H1 (cell line): Measurements from ENCODE around the gene RELL1. TPM values are rescaled to one million over a fixed set of nuclear protein-coding genes. Genes with fewer than 3 reads are reported as not detected.

Source experiments
- CTCF ChIA-PET: fragments of 300-600 bp; sonication (Branson Sonifier 250); formaldehyde crosslinking; loops from one replicate; lab custom pipeline; 2021; ENCODE audit not compliant: partially characterized antibody; lab: Charles Lee
- POLR2A ChIA-PET: fragments of 300-600 bp; sonication (Branson Sonifier 250); formaldehyde crosslinking; loops from one replicate; lab custom pipeline; 2021; ENCODE audit warnings: inconsistent platforms; ENCODE audit not compliant: partially characterized antibody; lab: Charles Lee
- DNase-seq, 2 experiments: peaks; one replicate each; pipeline versions ENCODE4 v3.0.0 to v3.0.0-alpha.2; 2010 to 2022; ENCODE audit warnings: low spot score in 2 of 2, low read depth in 1 of 2, mixed read lengths in 1 of 2
- FAIRE-seq: peaks from 2 replicates; lab custom pipeline; 2011; peaks lifted over from hg19 to GRCh38; lab: Jason Lieb, UNC
- H2AFZ ChIP-seq: 2 replicates; pipeline ENCODE4 v1.8.1; 2012; ENCODE audit warnings: low read length, inconsistent platforms
- H2AK5ac ChIP-seq: 2 replicates; pipeline ENCODE4 v1.6.1; 2013; ENCODE audit warnings: low read depth, low read length
- H2BK120ac ChIP-seq: replicated peaks from 2 replicates; pipeline ENCODE3; 2013; ENCODE audit warnings: low read depth, low read length, inconsistent platforms
- H2BK12ac ChIP-seq: 2 replicates; pipeline ENCODE4 v1.6.1; 2013; ENCODE audit warnings: low read depth, low read length
- H2BK15ac ChIP-seq: 2 replicates; pipeline ENCODE4 v1.6.1; 2013; ENCODE audit warnings: low read length
- H2BK20ac ChIP-seq: 2 replicates; pipeline ENCODE4 v1.6.1; 2013; ENCODE audit warnings: low read length
- H2BK5ac ChIP-seq: 2 replicates; pipeline ENCODE4 v1.6.1; 2013; ENCODE audit warnings: low read depth, low read length
- H3K14ac ChIP-seq: 2 replicates; pipeline ENCODE4 v1.6.1; 2013; ENCODE audit warnings: inconsistent platforms; ENCODE audit not compliant: insufficient read length
- H3K18ac ChIP-seq: 2 replicates; pipeline ENCODE4 v1.6.1; 2013; ENCODE audit warnings: low read length; ENCODE audit errors: extremely low read depth
- H3K23ac ChIP-seq: 2 replicates; pipeline ENCODE4 v1.6.1; 2013; ENCODE audit warnings: inconsistent platforms; ENCODE audit not compliant: insufficient read length
- H3K23me2 ChIP-seq: 2 replicates; pipeline ENCODE4 v1.6.1; 2013; ENCODE audit warnings: low read depth, low read length
- H3K27ac ChIP-seq: 2 replicates; pipeline ENCODE4 v1.6.1; 2011; ENCODE audit warnings: low read depth, low read length, inconsistent platforms
- H3K27me3 ChIP-seq, 4 experiments: replicated peaks in 1 of 4; 1 replicate in 1 of 4; 2 replicates in 3 of 4; pipeline versions ENCODE4 v1.6.1 to v1.8.1; 2011 to 2013; ENCODE audit warnings: low read length in 3 of 4, mild to moderate bottlenecking in 3 of 4, inconsistent platforms in 2 of 4, mixed read lengths in 2 of 4, moderate library complexity in 1 of 4; ENCODE audit not compliant: control insufficient read depth in 3 of 4, insufficient read depth in 3 of 4; ENCODE audit errors: extremely low read depth in 1 of 4
- H3K36me3 ChIP-seq, 4 experiments: 2 replicates each; pipeline versions ENCODE4 v1.6.1 to v1.8.1; 2011 to 2013; ENCODE audit warnings: mild to moderate bottlenecking in 4 of 4, low read length in 3 of 4, moderate library complexity in 2 of 4, control low read depth in 1 of 4, inconsistent platforms in 1 of 4; ENCODE audit not compliant: insufficient read depth in 4 of 4, control insufficient read depth in 2 of 4
- H3K4ac ChIP-seq: replicated peaks from 2 replicates; pipeline ENCODE3; 2013; ENCODE audit warnings: low read length, low read depth, mixed read lengths, inconsistent platforms; ENCODE audit not compliant: insufficient read length
- H3K4me1 ChIP-seq, 4 experiments: replicated peaks in 1 of 4; 1 replicate in 1 of 4; 2 replicates in 3 of 4; pipeline versions ENCODE4 v1.6.1 to v1.8.1; 2011 to 2013; ENCODE audit warnings: low read length in 3 of 4, inconsistent platforms in 2 of 4, mixed read lengths in 1 of 4; ENCODE audit not compliant: insufficient read depth in 4 of 4, control insufficient read depth in 3 of 4
- H3K4me2 ChIP-seq, 2 experiments: 2 replicates each; pipeline versions ENCODE4 v1.6.1 to v1.8.1; 2011 to 2013; ENCODE audit warnings: low read depth in 2 of 2, low read length in 2 of 2, control low read depth in 1 of 2, inconsistent platforms in 1 of 2, mild to moderate bottlenecking in 1 of 2; ENCODE audit not compliant: insufficient read depth in 1 of 2
- H3K4me3 ChIP-seq, 4 experiments: fragments of 200-600, 300-600 bp in 1 of 4; sonication (generic), shearing (Covaris generic), sonication (Bioruptor Twin) in 1 of 4; 2 replicates each; pipeline versions ENCODE4 v1.5.1 to v1.8.1; 2011 to 2016; ENCODE audit warnings: low read length in 4 of 4, low read depth in 3 of 4, control low read depth in 2 of 4, inconsistent platforms in 2 of 4, mild to moderate bottlenecking in 2 of 4, mixed read lengths in 1 of 4, moderate library complexity in 1 of 4; ENCODE audit not compliant: insufficient read depth in 2 of 4; ENCODE audit errors: extremely low read depth in 1 of 4
- H3K56ac ChIP-seq: replicated peaks from 2 replicates; pipeline ENCODE3; 2013; ENCODE audit warnings: low read depth, mild to moderate bottlenecking, mixed read lengths, low read length, inconsistent platforms; ENCODE audit not compliant: insufficient read length
- H3K79me1 ChIP-seq: 2 replicates; pipeline ENCODE4 v1.6.1; 2013; ENCODE audit warnings: low read depth, low read length, control low read depth
- H3K79me2 ChIP-seq, 2 experiments: 2 replicates each; pipeline versions ENCODE4 v1.6.1 to v1.8.1; 2012 to 2013; ENCODE audit warnings: low read length in 2 of 2, mild to moderate bottlenecking in 2 of 2, inconsistent platforms in 1 of 2; ENCODE audit not compliant: insufficient read depth in 2 of 2, control insufficient read depth in 1 of 2
- H3K9ac ChIP-seq, 4 experiments: replicated peaks in 1 of 4; 1 replicate in 1 of 4; 2 replicates in 3 of 4; pipeline versions ENCODE4 v1.6.1 to v1.8.1; 2011 to 2013; ENCODE audit warnings: low read depth in 3 of 4, low read length in 3 of 4, control low read depth in 2 of 4, mild to moderate bottlenecking in 2 of 4, moderate library complexity in 2 of 4, inconsistent platforms in 1 of 4; ENCODE audit errors: extremely low read depth in 1 of 4
- H3K9me3 ChIP-seq, 2 experiments: 2 replicates each; pipeline versions ENCODE4 v1.6.1 to v1.8.1; 2012 to 2013; ENCODE audit warnings: mild to moderate bottlenecking in 2 of 2, moderate library complexity in 2 of 2, control low read depth in 1 of 2, inconsistent platforms in 1 of 2, low read depth in 1 of 2, low read length in 1 of 2, mixed read lengths in 1 of 2; ENCODE audit not compliant: insufficient read depth in 2 of 2
- H4K20me1 ChIP-seq, 2 experiments: replicated peaks in 1 of 2; 2 replicates each; pipeline versions ENCODE3 to v1.8.1; 2011 to 2013; ENCODE audit warnings: inconsistent platforms in 2 of 2, low read length in 2 of 2, mild to moderate bottlenecking in 1 of 2; ENCODE audit not compliant: insufficient read depth in 2 of 2, control insufficient read depth in 1 of 2
- H4K5ac ChIP-seq: 2 replicates; pipeline ENCODE4 v1.6.1; 2013; ENCODE audit warnings: low read length, low read depth, mixed read lengths, inconsistent platforms; ENCODE audit not compliant: insufficient read length
- H4K8ac ChIP-seq: 2 replicates; pipeline ENCODE4 v1.8.0; 2013; ENCODE audit warnings: mild to moderate bottlenecking, moderate library complexity, low read length, inconsistent platforms; ENCODE audit not compliant: insufficient read depth; ENCODE audit errors: extremely low read depth
- H4K91ac ChIP-seq: replicated peaks from 2 replicates; pipeline ENCODE3; 2013; ENCODE audit warnings: low read length, mixed read lengths, inconsistent platforms; ENCODE audit not compliant: insufficient read length
- BACH1 ChIP-seq: IDR thresholded peaks from 2 replicates; pipeline ENCODE4 v1.6.1; 2012; ENCODE audit warnings: low read length, improper control_type of control experiment
- BRCA1 ChIP-seq: IDR thresholded peaks from 2 replicates; pipeline ENCODE4 v1.6.1; 2012; ENCODE audit warnings: low read depth, low read length, improper control_type of control experiment
- CHD2 ChIP-seq: IDR thresholded peaks from 2 replicates; pipeline ENCODE4 v1.6.1; 2012; ENCODE audit warnings: low read length, improper control_type of control experiment
- POLR2A ChIP-seq, 2 experiments: IDR thresholded peaks; 1 replicate in 1 of 2; 2 replicates in 1 of 2; pipeline ENCODE4 v1.6.1; 2011; ENCODE audit warnings: low read depth in 2 of 2, low read length in 2 of 2, mild to moderate bottlenecking in 2 of 2; ENCODE audit errors: control extremely low read depth in 1 of 2
- POLR2AphosphoS5 ChIP-seq: IDR thresholded peaks from 2 replicates; pipeline ENCODE4 v1.6.1; 2011; ENCODE audit warnings: low read depth, low read length
- SAP30 ChIP-seq: fragments of 300-600 bp; sonication (generic); IDR thresholded peaks from 2 replicates; pipeline ENCODE4 v1.7.1; 2012; ENCODE audit warnings: low read length, moderate library complexity, mild to moderate bottlenecking, inconsistent platforms; ENCODE audit not compliant: insufficient read depth, insufficient replicate concordance
- SP1 ChIP-seq: IDR thresholded peaks from 2 replicates; pipeline ENCODE4 v1.6.1; 2011; ENCODE audit warnings: low read depth, low read length
- WGBS, 2 experiments: shearing (Covaris generic) in 1 of 2; methylation state at CpG; one replicate each; pipeline versions ENCODE4 v1.1.6 to v1.1.7; 2013 to 2015; ENCODE audit warnings: low lambda C conversion rate in 2 of 2, mixed read lengths in 2 of 2, inconsistent platforms in 1 of 2, low coverage in 1 of 2, missing lambda C conversion rate in 1 of 2; ENCODE audit not compliant: insufficient replicate concordance in 2 of 2, insufficient coverage in 1 of 2, insufficient read length in 1 of 2; ENCODE audit errors: extremely low coverage in 1 of 2, missing lambda C conversion rate in 1 of 2; 5-methylcytosine and 5-hydroxymethylcytosine counted together
- polyA plus RNA-seq, 7 experiments: library from polyadenylated mRNA; depleted of rRNA in 3 of 7; stranded (reverse) in 5 of 7; unstranded in 2 of 7; fragments of >200 nt in 5 of 7; fragments of 200-250 nt in 2 of 7; gene quantifications; 1 replicate in 5 of 7; 2 replicates in 1 of 7; 4 replicates in 1 of 7; pipeline versions ENCODE4 v1.2.1 to v1.2.3, GENCODE V29; 2011 to 2013; ENCODE audit warnings: missing spikeins in 2 of 7, mixed read lengths in 2 of 7
- total RNA-seq: library from RNA; stranded (reverse); fragmentation: NEBNext Ultra II Directional; extraction: Animal tissue kit (Norgen Biotek cat#: 25700); gene quantifications from 2 replicates; pipeline ENCODE4 v1.2.1, GENCODE V29; 2021

RELL1 gene
- total and polyA plus RNA-seq, 2 of the 8 experiments (the other 6 are each of a cell fraction or from before 2014, with no cell fraction given) = 2.1 to 14.1 TPM

DNA sequence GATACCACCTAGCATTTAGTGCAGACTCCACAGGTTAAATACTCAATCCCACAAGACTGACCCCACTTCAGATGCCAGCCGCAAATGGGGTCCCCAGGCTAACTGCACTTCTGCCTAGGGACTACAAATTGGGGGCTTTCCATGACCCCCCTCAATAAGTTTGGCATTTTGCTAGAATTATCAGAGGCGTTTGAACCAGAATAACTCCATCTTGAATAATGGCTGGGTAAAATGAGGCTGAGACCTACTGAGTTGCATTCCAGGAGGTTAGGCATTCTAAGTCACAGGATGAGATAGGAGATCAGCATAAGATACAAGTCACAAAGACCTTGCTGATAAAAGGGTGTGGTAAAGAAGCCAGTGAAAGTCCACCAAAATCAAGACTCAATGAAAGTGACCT lies 15.1 kb downstream of the RELL1 start:
- Histone ChIP-seq H3K4me3 (no peak overlapping the region), H3K23ac (no peak overlapping the region), H4K5ac (no peak overlapping the region), H3K4me2 (no peak overlapping the region), H3K14ac (no peak overlapping the region), H3K9ac (no peak overlapping the region), H2BK12ac (no peak overlapping the region), H3K56ac (no peak overlapping the region), H3K27ac (no peak overlapping the region), H2AK5ac (no peak overlapping the region), H4K91ac (no peak overlapping the region), H3K79me1 (no peaks in the 10 kb centered on the region; the same call in none of the 2 replicates), H4K20me1 (peaks cover 0 to 1% of the 10 kb centered on the region in 2 experiments), H3K4me1 (no peaks in the 10 kb centered on the region; a peak in 2 of 7 replicates), H4K8ac (no peak overlapping the region), H2AFZ (no peak overlapping the region), H3K79me2 (peaks cover 0 to 5% of the 10 kb centered on the region in 2 experiments; a peak in 1 of 4 replicates), H2BK20ac (no peak overlapping the region), H3K23me2 (no peaks in the 10 kb centered on the region), H2BK15ac (no peak overlapping the region), H3K36me3 (no peaks in the 10 kb centered on the region), H3K27me3 (no peaks in the 10 kb centered on the region), H3K4ac (no peak overlapping the region), H3K18ac (no peak overlapping the region), H3K9me3 (peaks cover 0 to 9% of the 10 kb centered on the region in 2 experiments; a peak in 1 of 4 replicates), H2BK5ac (no peak overlapping the region), H2BK120ac (no peak overlapping the region)
- TF ChIP-seq SAP30 = no peak
- TF ChIP-seq BACH1 = no peak
- TF ChIP-seq POLR2AphosphoS5 = no peak
- TF ChIP-seq CHD2 = no peak
- TF ChIP-seq POLR2A (IDR thresholded peaks at IDR 0.05; ENCODE audit: control extremely low read depth in 1 of 2, low read depth in 2 of 2, low read length in 2 of 2) = no peak
- TF ChIP-seq BRCA1 = no peak
- TF ChIP-seq SP1 = no peak
- ChIA-PET POLR2A (no interaction called here), CTCF (no interaction called here)
- FAIRE-seq (no peak), DNase-seq (no peak)
- 48% methylated on average over 2 of the region's 2 CpGs; no CpG with 5 or more reads in 1 of the 2 experiments for WGBS, 2 experiments
